Gastrocnemius medialis (tissue), 4 donors: ENCODE results near the gene ASIC4. TPM values are rescaled to one million over a fixed set of nuclear protein-coding genes. Genes with fewer than 3 reads are reported as not detected.

Experiments
- ATAC-seq, 2 donors: fragments of 150-250 bp; one replicate each; pipeline ENCODE4 v1.9.1; 2016
- DNase-seq, 2 donors: peaks; one replicate each; pipeline ENCODE4 v3.0.0-alpha.2; 2019
- H3K27ac ChIP-seq, 4 donors: fragments of 200-600 bp; sonication (generic); 1 replicate in 1 of 4; 2 replicates in 3 of 4; pipeline ENCODE4 v1.5.1; 2016 to 2018; ENCODE audit warnings: mild to moderate bottlenecking in 2 of 4, moderate library complexity in 1 of 4
- H3K27me3 ChIP-seq, 3 donors: fragments of 200-600 bp; sonication (generic) in 2 of 3; 1 replicate in 1 of 3; 2 replicates in 2 of 3; pipeline versions ENCODE4 v1.5.1 to v1.6.0; 2016 to 2019; ENCODE audit warnings: mild to moderate bottlenecking in 1 of 3, moderate library complexity in 1 of 3
- H3K36me3 ChIP-seq, 2 donors: fragments of 200-600 bp; sonication (generic) in 1 of 2; one replicate each; pipeline ENCODE4 v1.5.1; 2017 to 2018
- H3K4me1 ChIP-seq, 2 donors: fragments of 200-600 bp; sonication (generic) in 1 of 2; one replicate each; pipeline ENCODE4 v1.5.1; 2016 to 2017; ENCODE audit warnings: mild to moderate bottlenecking in 2 of 2
- H3K4me3 ChIP-seq, 4 donors: fragments of 200-600 bp; sonication (generic) in 3 of 4; 1 replicate in 1 of 4; 2 replicates in 3 of 4; pipeline ENCODE4 v1.5.1; 2016 to 2019; ENCODE audit warnings: mild to moderate bottlenecking in 2 of 4
- H3K9me3 ChIP-seq, 3 donors: fragments of 200-600 bp; sonication (generic) in 2 of 3; 1 replicate in 1 of 3; 2 replicates in 2 of 3; pipeline ENCODE4 v1.5.1; 2016 to 2019
- CTCF ChIP-seq, 5 experiments: fragments of 450-650 bp in 3 of 5; fragments of 200-600 bp in 2 of 5; sonication (generic) in 2 of 5; IDR thresholded peaks in 4 of 5; conservative IDR thresholded peaks in 1 of 5; 1 replicate in 4 of 5; 2 replicates in 1 of 5; pipeline ENCODE4 v1.5.1; 2016 to 2019; ENCODE audit warnings: antibody characterized with exemption in 5 of 5, mild to moderate bottlenecking in 3 of 5, moderate library complexity in 3 of 5
- POLR2A ChIP-seq, 2 donors: fragments of 450-650 bp; IDR thresholded peaks; one replicate each; pipeline ENCODE4 v1.6.1; 2017; ENCODE audit warnings: antibody characterized with exemption in 2 of 2, mild to moderate bottlenecking in 2 of 2, moderate library complexity in 2 of 2
- in situ Hi-C, 4 donors: fragments of 200-750 bp; cut with MboI; loops; one replicate each; pipeline versions ENCODE4 v1.15.0 to v1.8.0; 2017; ENCODE audit warnings: low sequenced_read_pairs in 4 of 4
- intact Hi-C: fragments of 100-400 bp; cut with DNase I; formaldehyde crosslinking; loops from one replicate; pipeline ENCODE4 v1.15.1; 2023; ENCODE audit warnings: low total_unique reads
- total RNA-seq, 4 donors: library from RNA; depleted of rRNA; stranded (reverse); fragments of >200 nt; gene quantifications; one replicate each; pipeline versions ENCODE4 v1.1.0 to v1.2.3, GENCODE V29; 2016

The ASIC4 gene
- total RNA-seq, 4 donors from 2014 or later: 0.11 TPM; not detected in 3

GRCh38 chr2:219522111-219523030 lies 8.1 kb downstream of the ASIC4 start:
- no peaks in the 10 kb centered on the region for H3K36me3 ChIP-seq
- H3K27me3 ChIP-seq: peaks cover 23 to 34% (median 25%) of the 10 kb centered on the region in 3 donors
- no peak for ATAC-seq
- no peak overlapping the region for H3K27ac ChIP-seq
- H3K4me1 ChIP-seq: peaks cover 3 to 6% of the 10 kb centered on the region in 2 donors
- intact Hi-C loops: no loop called here
- in situ Hi-C loops: loop anchor here in 2 of 4 donors (10.0 kb wide), 1 partner anchor 48 kb away; no protein-coding TSS in a partner anchor
- no peaks in the 10 kb centered on the region for H3K9me3 ChIP-seq
- peak overlapping the region in 1 of 4 donors; percentile 17 for H3K4me3 ChIP-seq
- TF ChIP-seq POLR2A (IDR thresholded peaks at IDR 0.05) (no peak), CTCF (IDR thresholded peaks at IDR 0.05 in 4 of 5, conservative IDR thresholded peaks at IDR 0.05 in 1 of 5) (no peak)
- DNase-seq: no peak

GRCh38 chr2:219523031-219523671 lies 8.9 kb downstream of the ASIC4 start:
- intact Hi-C loops (no loop called here), in situ Hi-C loops (loop anchor here in 2 of 4 donors (10.0 kb wide), 1 partner anchor 48 kb away; no protein-coding TSS in a partner anchor)
- ATAC-seq (no peak), DNase-seq (no peak)
- no peaks in the 10 kb centered on the region for H3K36me3 ChIP-seq
- H3K27ac ChIP-seq: no peak overlapping the region
- no peaks in the 10 kb centered on the region for H3K9me3 ChIP-seq
- peak overlapping the region in 1 of 4 donors; percentile 17 for H3K4me3 ChIP-seq
- H3K4me1 ChIP-seq: peaks cover 3 to 6% of the 10 kb centered on the region in 2 donors
- TF ChIP-seq CTCF (IDR thresholded peaks at IDR 0.05 in 4 of 5, conservative IDR thresholded peaks at IDR 0.05 in 1 of 5) (no peak), POLR2A (IDR thresholded peaks at IDR 0.05) (no peak)
- H3K27me3 ChIP-seq: peaks cover 23 to 34% (median 25%) of the 10 kb centered on the region in 3 donors

GRCh38 chr2:219524817-219525216 lies 10.5 kb downstream of the ASIC4 start:
- intact Hi-C loops: no loop called here
- H3K4me1 ChIP-seq: peaks cover 3 to 6% of the 10 kb centered on the region in 2 donors
- DNase-seq: no peak
- H3K27ac ChIP-seq: no peak overlapping the region
- no peaks in the 10 kb centered on the region for H3K9me3 ChIP-seq
- TF ChIP-seq CTCF (IDR thresholded peaks at IDR 0.05 in 4 of 5, conservative IDR thresholded peaks at IDR 0.05 in 1 of 5) (no peak), POLR2A (IDR thresholded peaks at IDR 0.05) (no peak)
- in situ Hi-C loops: loop anchor here (5.0 to 25.0 kb wide), 4 partner anchors 33 to 238 kb away; partner anchors contain the start of gene DNAJB2 (in 1 of the 4)
- H3K27me3 ChIP-seq: peaks cover 23 to 34% (median 25%) of the 10 kb centered on the region in 3 donors
- H3K4me3 ChIP-seq: no peak overlapping the region
- no peaks in the 10 kb centered on the region for H3K36me3 ChIP-seq
- no peak for ATAC-seq

- Histone ChIP-seq H3K4me1 (peaks cover 3 to 6% of the 10 kb centered on the region in 2 donors), H3K27me3 (peaks cover 23 to 34% (median 25%) of the 10 kb centered on the region in 3 donors), H3K9me3 (no peaks in the 10 kb centered on the region), H3K4me3 (no peak overlapping the region), H3K36me3 (no peaks in the 10 kb centered on the region), H3K27ac (no peak overlapping the region)
- TF ChIP-seq CTCF (IDR thresholded peaks at IDR 0.05 in 4 of 5, conservative IDR thresholded peaks at IDR 0.05 in 1 of 5) (no peak), POLR2A (IDR thresholded peaks at IDR 0.05) (no peak)
- ATAC-seq (no peak), DNase-seq (no peak)
- intact Hi-C loops (no loop called here), in situ Hi-C loops (loop anchor here (5.0 to 25.0 kb wide), 4 partner anchors 33 to 238 kb away; partner anchors contain the start of gene DNAJB2 (in 1 of the 4))
Observed at GRCh38 chr2:219525533-219526232, 11.4 kb downstream of the ASIC4 start.
